Adrenal gland (tissue), 12 donors: Measurements from ENCODE around the gene METAP2. TPM values are rescaled to one million over a fixed set of nuclear protein-coding genes. Genes with fewer than 3 reads are reported as not detected.
A peak's percentile ranks its signal among the peaks of the same experiment; 100 is the strongest.

ENCODE experiments used
- DNase-seq, 7 donors: peaks; one replicate each; pipeline ENCODE4 v3.0.0-alpha.2; 2019 to 2020
- H3K27ac ChIP-seq, 5 donors: fragments of 200-600 bp; sonication (generic) in 4 of 5; 1 replicate in 3 of 5; 2 replicates in 2 of 5; pipeline versions ENCODE4 v1.5.1 to v1.8.0; 2016 to 2020; ENCODE audit warnings: mild to moderate bottlenecking in 1 of 5
- H3K27me3 ChIP-seq: fragments of 200-600 bp; 2 replicates; pipeline ENCODE4 v1.8.0; 2021
- H3K36me3 ChIP-seq, 2 donors: fragments of 200-600 bp; replicated peaks in 1 of 2; 1 replicate in 1 of 2; 2 replicates in 1 of 2; pipeline versions ENCODE4 v1.5.1 to v1.8.0; 2018 to 2022
- H3K4me1 ChIP-seq, 2 donors: fragments of 200-600 bp; replicated peaks in 1 of 2; 1 replicate in 1 of 2; 2 replicates in 1 of 2; pipeline versions ENCODE4 v1.5.1 to v1.8.0; 2018 to 2021
- H3K4me3 ChIP-seq, 4 donors: fragments of 200-600 bp; sonication (generic) in 3 of 4; one replicate each; pipeline ENCODE4 v1.5.1; 2016 to 2018
- H3K9me3 ChIP-seq, 3 donors: fragments of 200-600 bp; sonication (generic) in 1 of 3; replicated peaks in 1 of 3; 1 replicate in 2 of 3; 2 replicates in 1 of 3; pipeline versions ENCODE4 v1.5.1 to v1.8.0; 2016 to 2021
- CTCF ChIP-seq, 6 experiments: fragments of 450-650 bp in 4 of 6; fragments of 200-600 bp in 2 of 6; sonication (generic) in 1 of 6; IDR thresholded peaks; 1 replicate in 5 of 6; 2 replicates in 1 of 6; pipeline versions ENCODE4 v1.5.1 to v1.8.0; 2016 to 2021; ENCODE audit warnings: antibody characterized with exemption in 6 of 6, mild to moderate bottlenecking in 2 of 6, moderate library complexity in 1 of 6
- POLR2A ChIP-seq, 2 donors: fragments of 450-650 bp; IDR thresholded peaks; one replicate each; pipeline ENCODE4 v1.6.1; 2017; ENCODE audit warnings: antibody characterized with exemption in 2 of 2, mild to moderate bottlenecking in 2 of 2, moderate library complexity in 1 of 2
- WGBS, 4 donors: extraction: QIAGEN DNeasy Blood & Tissue Kit in 2 of 4; methylation state at CpG; one replicate each; pipeline versions ENCODE4 v1.1.5 to v1.1.7; 2013 to 2017; 5-methylcytosine and 5-hydroxymethylcytosine counted together
- intact Hi-C, 2 donors: fragments of 100-400 bp; cut with DNase I; formaldehyde crosslinking; loops; one replicate each; pipeline versions ENCODE4 v1.14.1 to v1.15.0; 2022 to 2023
- polyA plus RNA-seq, 3 donors: library from polyadenylated mRNA; stranded (reverse); fragments of 200-250 nt in 2 of 3; fragments of 350-450 nt in 1 of 3; fragmentation: Illumina TruSeq in 1 of 3; extraction: RNeasy Lipid Tissue Mini Kit (QIAGEN cat#74804) in 1 of 3; gene quantifications; one replicate each; pipeline ENCODE4 v1.2.3, GENCODE V29; 2013 to 2014
- total RNA-seq, 9 donors: library from RNA; depleted of rRNA in 4 of 9; stranded (reverse); fragments of >200 nt in 4 of 9; fragments of 120-200 nt in 1 of 9; fragmentation: NEBNext Ultra II Directional in 1 of 9; extraction: Animal tissue kit (Norgen Biotek cat#: 25700) in 1 of 9; gene quantifications; one replicate each; pipeline versions ENCODE4 v1.1.0 to v1.2.4, GENCODE V29; 2013 to 2023
- donor health status: healthy with polysubstance abuse.
- donor health status: Bipolar disorder and iron deficiency.
- donor health status: DM: yes; HTN: yes; CAD: no.
- donor health status: DM: no; HTN: no; CAD: no.
- donor health status: DM: no; HTN: no; CAD: no.
- donor health status: DM: yes; HTN: yes; CAD: no.

Gene METAP2
- total and polyA plus RNA-seq, 12 donors: 43.2 to 142 (median 68.9) TPM

- Histone ChIP-seq H3K9me3 (no peaks in the 10 kb centered on the region), H3K27ac (no peak overlapping the region), H3K27me3 (no peaks in the 10 kb centered on the region), H3K4me3 (no peak overlapping the region), H3K4me1 (peaks cover 0 to 9% of the 10 kb centered on the region in 2 donors), H3K36me3 (no peaks in the 10 kb centered on the region)
- WGBS, 4 donors: 86 to 92% (median 90%) methylated on average over 8 of the region's 8 CpGs
- DNase-seq: no peak
- intact Hi-C loops: no loop called here
- TF ChIP-seq CTCF (IDR thresholded peaks at IDR 0.05): no peak
- no peak for TF ChIP-seq POLR2A (IDR thresholded peaks at IDR 0.05)
These were observed 72.0 kb downstream of the METAP2 start for GRCh38 chr12:95545731-95546490.

GRCh38 chr12:95546491-95546813 lies 72.5 kb downstream of the METAP2 start:
- no peaks in the 10 kb centered on the region for H3K27me3 ChIP-seq
- no peaks in the 10 kb centered on the region for H3K9me3 ChIP-seq
- H3K4me3 ChIP-seq: no peak overlapping the region
- intact Hi-C loops: no loop called here
- 77 to 83% (median 78%) methylated on average over 9 of the region's 9 CpGs for WGBS, 4 donors
- no peak overlapping the region for H3K27ac ChIP-seq
- no peaks in the 10 kb centered on the region for H3K36me3 ChIP-seq
- no peak for DNase-seq
- TF ChIP-seq CTCF (IDR thresholded peaks at IDR 0.05): no peak
- no peak for TF ChIP-seq POLR2A (IDR thresholded peaks at IDR 0.05)
- peaks cover 0 to 9% of the 10 kb centered on the region in 2 donors for H3K4me1 ChIP-seq

- 26 to 28% (median 27%) methylated on average over 9 of the region's 9 CpGs for WGBS, 4 donors
- intact Hi-C loops: no loop called here
- Histone ChIP-seq H3K9me3 (no peaks in the 10 kb centered on the region), H3K27me3 (no peaks in the 10 kb centered on the region), H3K36me3 (no peaks in the 10 kb centered on the region), H3K27ac (peak overlapping the region in 3 of 5 donors; percentile 18 to 82 (median 56)), H3K4me1 (peaks cover 0 to 9% of the 10 kb centered on the region in 2 donors), H3K4me3 (peak overlapping the region in 3 of 4 donors; percentile 29 to 95 (median 52))
- no peak for TF ChIP-seq POLR2A (IDR thresholded peaks at IDR 0.05)
- TF ChIP-seq CTCF (IDR thresholded peaks at IDR 0.05): no peak
- peak in 1 of 7 donors; percentile 26 for DNase-seq
These were observed 73.6 kb downstream of the METAP2 start for GRCh38 chr12:95547522-95548055.

GRCh38 chr12:95548056-95548538 lies 74.1 kb downstream of the METAP2 start:
- H3K27ac ChIP-seq: peak overlapping the region in 3 of 5 donors; percentile 18 to 82 (median 56)
- WGBS, 4 donors: 0 to 3% (median 1%) methylated on average over 15 to 50 of the region's 50 CpGs
- DNase-seq: peak; percentile 39 to 58 (median 52)
- peak overlapping the region in 3 of 4 donors; percentile 29 to 95 (median 52) for H3K4me3 ChIP-seq
- no peaks in the 10 kb centered on the region for H3K27me3 ChIP-seq
- TF ChIP-seq POLR2A (IDR thresholded peaks at IDR 0.05) (no peak), CTCF (IDR thresholded peaks at IDR 0.05) (no peak)
- H3K36me3 ChIP-seq: no peaks in the 10 kb centered on the region
- peaks cover 0 to 9% of the 10 kb centered on the region in 2 donors for H3K4me1 ChIP-seq
- no peaks in the 10 kb centered on the region for H3K9me3 ChIP-seq
- intact Hi-C loops: no loop called here
